ENCODE data around the gene PRKAG2. TPM values are rescaled to one million over a fixed set of nuclear protein-coding genes. Genes with fewer than 3 reads are reported as not detected.

PRKAG2 gene
- total and polyA plus RNA-seq, 2 of the 8 experiments (the other 6 are each of a cell fraction or from before 2014, with no cell fraction given) = 7.5 to 18.1 TPM

GRCh38 chr7:151889406-151890354 is 12.8 kb upstream of the PRKAG2 start (continued):
- TF ChIP-seq CHD7 (IDR thresholded peaks at IDR 0.05; ENCODE audit: insufficient replicate concordance, low read length) (no peak), CTBP2 (IDR thresholded peaks at IDR 0.05; ENCODE audit: borderline replicate concordance, insufficient read depth, insufficient read length, low read length) (no peak), EZH2 (IDR thresholded peaks at IDR 0.05; ENCODE audit: low read depth, low read length, severe bottlenecking) (no peak), MAFK (IDR thresholded peaks at IDR 0.05; ENCODE audit: low read depth, low read length) (no peak), CBX5 (IDR thresholded peaks at IDR 0.05; ENCODE audit: low read depth, low read length) (no peak), CHD1 (IDR thresholded peaks at IDR 0.05; ENCODE audit: low read depth, low read length) (no peak), RFX5 (IDR thresholded peaks at IDR 0.05; ENCODE audit: borderline replicate concordance, low read depth, low read length) (no peak), BRCA1 (IDR thresholded peaks at IDR 0.05; ENCODE audit: low read depth, low read length) (no peak), RNF2 (IDR thresholded peaks at IDR 0.05; ENCODE audit: borderline replicate concordance, low read depth, low read length, missing control alignments, poor library complexity, severe bottlenecking) (no peak)

Data from H1 (cell line).